GM19395 (cell line): Measurements from ENCODE around the gene CYP4F8.
"Not testable (repeated sequence)": the region's sequence is repeated elsewhere in the genome, so short reads cannot be mapped to it uniquely, and the experiment has no call there.

ENCODE experiments used
- ATAC-seq: cut with Tn5 transposase; IDR thresholded peaks from one replicate; pipeline ENCODE4 v1.9.1; 2021; ENCODE audit warnings: mild to moderate bottlenecking, moderate library complexity; ENCODE audit not compliant: unreplicated experiment

Gene CYP4F8

DNA sequence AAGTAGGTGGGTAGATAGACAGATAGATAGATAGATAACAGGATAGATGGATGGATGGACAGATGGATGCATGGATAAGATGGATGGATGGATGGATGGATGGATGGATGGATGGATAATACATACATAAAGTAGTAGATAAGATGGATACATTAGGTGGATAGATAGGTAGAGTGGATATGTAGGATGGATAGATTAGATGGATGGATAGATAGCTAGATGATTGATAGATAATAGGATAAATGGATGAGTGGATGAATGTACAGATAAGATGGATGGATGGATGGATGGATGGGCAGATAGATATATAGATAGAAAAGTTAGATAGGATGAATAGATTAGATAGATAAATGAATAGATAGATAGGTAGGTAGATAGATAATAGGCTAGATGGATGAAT lies 27.8 kb downstream of the CYP4F8 start:
- no peak for ATAC-seq

DNA sequence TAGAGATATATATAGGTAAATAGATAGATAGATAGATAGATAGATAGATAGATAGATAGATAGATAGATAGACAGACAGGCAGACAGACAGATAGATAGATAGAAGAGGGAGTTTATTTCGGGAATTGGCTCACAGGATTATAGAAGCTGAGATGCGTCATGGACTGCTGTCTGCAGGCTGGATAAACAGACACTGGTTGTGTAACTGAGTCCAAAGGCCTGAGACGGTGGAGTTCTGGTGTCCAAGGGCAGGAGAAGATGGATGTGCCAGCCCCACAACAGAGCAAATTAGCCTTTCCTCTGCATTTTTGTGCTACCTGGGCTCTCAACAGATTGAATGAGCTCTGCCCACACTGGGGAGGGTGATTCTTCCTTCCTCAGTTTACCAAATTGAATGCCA lies 28.4 kb downstream of the CYP4F8 start:
- no peak for ATAC-seq

DNA sequence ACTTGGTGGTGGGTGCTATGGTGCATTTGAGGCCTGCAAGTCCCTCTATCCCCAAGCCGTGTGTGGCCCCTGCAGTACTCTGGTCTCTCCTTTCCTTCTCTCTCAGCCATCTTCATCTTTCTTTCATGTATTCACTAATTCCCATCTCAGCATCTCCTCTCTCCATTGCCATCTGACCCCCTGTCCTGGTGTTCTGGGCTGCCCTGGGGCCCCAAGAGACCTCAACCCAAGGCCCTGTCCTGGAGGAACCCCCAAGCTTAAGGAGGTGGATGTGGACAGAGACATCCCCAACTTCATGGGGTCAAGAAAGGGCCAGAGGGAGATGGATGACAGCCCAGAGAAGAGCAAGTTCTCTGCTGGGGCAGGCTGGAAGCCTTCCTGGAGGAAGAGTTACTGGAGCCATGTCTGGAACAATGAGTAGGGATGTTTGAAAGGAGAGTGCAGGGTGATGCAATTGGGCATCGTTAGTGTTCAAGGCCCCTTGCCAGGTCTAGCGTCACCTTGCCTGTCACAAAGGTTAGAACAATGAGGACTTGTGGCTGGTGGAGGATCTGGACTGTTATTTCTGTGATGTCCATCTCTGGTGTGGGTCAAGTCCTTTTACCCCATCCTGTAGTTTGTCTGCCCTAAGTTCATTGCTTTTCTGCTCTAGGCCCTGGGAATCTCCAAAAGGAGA lies 29.2 kb downstream of the CYP4F8 start:
- ATAC-seq, result no peak

DNA sequence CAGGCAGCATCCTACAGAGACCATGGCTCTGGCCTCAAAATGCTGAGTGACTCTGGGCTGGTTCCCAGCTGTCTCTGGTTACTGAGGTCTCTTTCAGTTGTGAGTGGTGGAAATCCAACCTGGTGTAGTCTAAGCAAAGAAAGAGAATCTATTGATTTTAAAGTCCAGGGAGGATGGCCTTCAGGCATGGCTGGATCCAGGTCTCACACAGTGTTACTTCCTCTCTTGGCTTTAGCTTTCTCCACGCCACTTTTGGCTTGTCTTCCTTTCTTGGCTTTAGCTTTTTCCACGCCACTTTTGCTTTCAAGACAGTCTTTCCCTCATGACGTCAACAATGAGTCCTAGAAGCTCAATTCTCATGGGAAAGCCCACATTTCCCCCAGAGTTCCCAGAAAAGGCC lies 29.8 kb downstream of the CYP4F8 start:
- no peak for ATAC-seq

DNA sequence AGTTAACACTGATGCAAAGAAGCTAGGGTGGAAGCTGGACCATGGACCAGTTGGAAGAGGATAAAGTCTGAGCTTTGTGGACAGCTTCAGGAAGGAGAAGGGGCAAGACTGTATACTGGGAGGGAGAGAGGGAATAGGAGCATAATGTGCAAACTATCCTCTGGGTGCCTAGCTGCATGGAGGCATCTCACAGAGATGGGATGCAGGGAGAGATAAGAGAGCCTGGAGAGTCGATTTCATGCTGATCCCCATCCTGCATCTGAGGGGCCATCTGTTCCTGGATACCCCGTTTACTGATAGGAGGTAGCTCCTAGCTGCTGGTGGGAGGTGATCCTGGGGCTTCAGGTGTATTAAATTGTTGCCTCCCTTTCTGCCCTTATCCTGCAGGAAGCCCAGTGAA lies 34.5 kb downstream of the CYP4F8 start:
- ATAC-seq, result no peak

DNA sequence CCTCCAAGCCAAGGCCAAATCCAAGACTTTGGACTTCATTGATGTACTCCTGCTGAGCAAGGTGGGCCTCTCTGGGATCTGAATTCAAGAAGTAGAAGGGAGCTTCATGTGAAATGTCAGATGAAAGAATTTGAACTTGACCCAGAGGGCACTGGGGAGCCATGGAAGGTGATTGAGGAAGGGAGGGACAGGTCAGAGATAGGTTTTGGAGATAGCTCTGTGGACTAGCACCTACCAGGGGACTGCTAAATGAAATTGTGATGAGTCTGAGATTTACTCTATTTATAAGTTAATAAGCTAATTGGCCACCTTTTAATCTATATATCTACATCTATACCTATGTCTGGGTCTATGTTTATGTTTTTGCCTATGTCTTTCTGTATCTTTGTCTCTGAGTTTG lies 35.1 kb downstream of the CYP4F8 start:
- not testable (repeated sequence) for ATAC-seq

DNA sequence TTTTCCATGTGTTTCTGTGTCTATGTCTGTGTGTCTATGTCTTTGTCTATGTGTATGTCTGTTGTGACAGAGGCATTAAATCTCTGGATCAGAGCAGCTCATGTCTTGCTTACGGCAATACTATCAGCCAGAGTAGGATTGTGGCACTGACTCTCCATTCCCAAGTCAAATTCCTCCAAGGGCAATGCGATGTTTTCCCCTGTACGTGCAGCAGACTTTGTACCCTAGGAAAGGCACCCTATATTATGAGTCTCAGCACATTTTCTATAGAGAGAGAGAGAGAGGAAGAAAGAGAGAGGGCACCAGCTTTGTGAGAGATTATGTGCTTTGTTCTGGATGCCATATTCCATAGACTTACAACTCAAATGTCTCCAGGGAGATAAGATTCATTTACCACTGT lies 36.8 kb downstream of the CYP4F8 start:
- ATAC-seq, result no peak

DNA sequence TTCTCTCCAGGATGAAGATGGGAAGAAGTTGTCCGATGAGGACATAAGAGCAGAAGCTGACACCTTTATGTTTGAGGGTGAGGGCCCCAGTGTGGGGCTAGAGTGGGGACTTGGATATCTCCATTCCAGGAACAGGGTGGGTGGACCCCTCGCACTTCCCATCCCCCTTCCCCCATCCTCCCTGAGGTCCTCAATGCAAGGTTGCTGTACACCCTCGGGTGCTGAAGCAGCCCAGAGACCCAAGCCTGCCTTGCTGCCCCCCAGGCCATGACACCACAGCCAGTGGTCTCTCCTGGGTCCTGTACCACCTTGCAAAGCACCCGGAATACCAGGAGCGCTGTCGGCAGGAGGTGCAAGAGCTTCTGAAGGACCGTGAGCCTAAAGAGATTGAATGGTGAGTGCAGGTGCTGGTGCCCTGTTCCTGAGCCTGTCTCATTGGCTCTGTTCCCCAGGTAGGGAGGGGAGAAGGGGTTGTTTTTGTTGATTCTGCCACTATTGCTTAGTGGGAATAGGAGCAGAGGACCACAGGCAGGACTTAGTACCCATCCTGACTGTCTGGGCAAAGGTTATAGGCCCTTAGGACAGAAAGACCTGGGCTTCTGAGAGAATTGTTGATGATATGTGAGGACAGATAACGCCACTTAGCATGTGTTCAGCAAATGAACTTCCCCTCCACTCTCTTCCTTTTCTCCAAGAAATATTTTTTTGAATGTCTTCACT lies 37.7 kb downstream of the CYP4F8 start:
- ATAC-seq, result no peak

DNA sequence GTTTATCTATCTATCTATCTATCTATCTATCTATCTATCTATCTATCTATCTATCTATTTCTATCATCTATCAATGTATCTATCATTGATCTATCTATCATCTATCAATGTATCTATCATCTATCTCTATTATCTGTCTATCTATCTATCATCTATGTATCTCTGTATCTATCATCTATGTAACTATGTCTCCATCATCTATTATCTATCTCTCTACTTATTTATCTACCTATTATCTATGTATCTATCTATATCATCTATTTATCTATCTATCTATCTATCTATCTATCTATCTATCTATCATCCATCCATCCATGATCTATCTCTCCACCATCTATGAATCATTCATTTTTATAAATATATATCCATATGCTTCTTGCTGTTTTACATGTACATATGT lies 41.4 kb downstream of the CYP4F8 start:
- no peak for ATAC-seq

DNA sequence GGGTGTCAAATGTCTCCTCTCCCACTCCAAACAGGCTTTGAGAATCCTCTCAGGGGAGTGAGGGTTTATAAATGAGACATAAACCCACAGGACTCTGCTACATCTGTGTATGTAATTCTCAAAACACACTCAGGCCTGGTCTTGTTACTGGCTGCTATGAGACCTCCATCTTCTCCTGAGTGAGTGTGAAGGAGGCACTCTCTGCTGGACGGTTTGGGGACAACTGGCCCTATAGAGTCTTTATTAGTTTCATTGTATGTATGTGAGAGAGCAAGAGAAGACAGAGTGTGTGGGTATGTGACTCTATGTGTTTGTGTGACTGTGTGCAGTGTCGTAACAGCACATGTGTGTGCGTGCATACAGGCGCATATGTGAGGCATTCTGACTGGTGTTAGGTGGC lies 48.2 kb downstream of the CYP4F8 start:
- ATAC-seq, result no peak

DNA sequence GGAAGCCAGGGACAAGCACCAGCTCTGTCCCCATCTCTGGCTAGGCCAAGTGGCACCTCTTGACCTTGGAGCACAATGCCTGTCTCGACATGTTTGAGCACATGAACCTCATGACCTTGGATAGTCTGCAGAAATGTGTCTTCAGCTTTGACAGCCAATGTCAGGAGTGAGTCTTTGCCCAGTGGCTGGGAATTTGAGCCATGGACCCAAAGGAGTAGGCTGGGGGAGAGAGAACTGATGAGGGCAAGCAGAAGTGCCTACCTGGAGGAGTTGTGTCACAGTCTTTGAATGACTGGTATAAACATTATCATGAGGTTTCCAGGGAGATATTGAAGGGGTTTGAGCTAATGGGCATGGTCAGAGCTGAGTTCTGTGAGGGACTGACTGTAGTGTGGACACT lies 51.2 kb downstream of the CYP4F8 start:
- no peak for ATAC-seq

DNA sequence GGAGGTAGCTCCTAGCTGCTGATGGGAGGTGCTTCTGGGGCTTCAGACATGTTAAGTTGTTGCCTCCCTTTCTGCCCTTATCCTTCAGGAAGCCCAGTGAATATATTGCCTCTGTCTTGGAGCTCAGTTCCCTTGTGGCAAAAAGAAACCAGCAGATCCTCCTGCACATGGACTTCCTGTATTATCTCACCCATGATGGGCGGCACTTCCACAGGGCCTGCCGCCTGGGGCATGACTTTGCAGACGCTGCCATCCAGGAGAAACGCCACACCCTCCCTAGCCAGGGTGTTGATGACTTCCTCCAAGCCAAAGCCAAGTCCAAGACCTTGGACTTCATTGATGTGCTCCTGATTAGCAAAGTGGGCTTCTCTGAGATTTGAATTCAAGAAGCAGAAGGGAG lies 51.9 kb downstream of the CYP4F8 start:
- no peak for ATAC-seq

DNA sequence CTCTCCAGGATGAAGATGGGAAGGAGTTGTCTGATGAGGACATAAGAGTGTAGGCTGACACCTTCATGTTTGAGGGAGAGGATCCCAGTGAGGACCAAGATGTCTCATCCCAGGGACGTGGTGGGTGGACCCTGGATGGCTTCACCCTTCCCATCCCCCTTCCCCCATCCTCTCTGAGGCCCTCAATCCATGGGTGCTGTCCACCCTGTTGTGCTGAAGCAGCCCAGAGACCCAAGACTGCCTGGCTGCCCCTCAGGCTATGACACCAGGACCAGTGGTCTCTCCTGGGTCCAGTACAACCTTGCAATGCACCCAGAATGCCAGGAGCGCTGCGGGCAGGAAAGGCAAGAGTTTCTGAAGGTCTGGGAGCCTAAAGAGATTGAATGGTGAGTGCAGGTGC lies 54.4 kb downstream of the CYP4F8 start:
- no peak for ATAC-seq

DNA sequence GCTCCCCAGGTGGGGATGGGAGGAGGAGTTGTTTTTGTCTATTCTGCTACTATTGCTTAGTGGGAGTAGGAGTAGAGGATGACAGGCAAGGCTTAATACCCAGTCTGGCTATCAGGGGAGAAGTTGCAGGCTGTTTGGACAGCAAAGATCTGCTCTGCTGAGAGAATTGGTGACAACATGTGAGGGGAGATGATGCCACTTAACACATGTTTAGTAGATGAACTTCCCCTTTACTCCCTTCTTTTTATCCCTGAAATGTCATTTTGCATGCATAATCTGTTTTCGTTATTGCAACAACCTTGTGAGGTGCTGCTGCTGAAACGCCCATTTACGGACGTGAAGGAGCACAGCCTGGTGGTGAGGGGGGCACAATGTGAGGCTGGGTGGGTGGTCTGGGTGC lies 54.9 kb downstream of the CYP4F8 start:
- ATAC-seq, result no peak

DNA sequence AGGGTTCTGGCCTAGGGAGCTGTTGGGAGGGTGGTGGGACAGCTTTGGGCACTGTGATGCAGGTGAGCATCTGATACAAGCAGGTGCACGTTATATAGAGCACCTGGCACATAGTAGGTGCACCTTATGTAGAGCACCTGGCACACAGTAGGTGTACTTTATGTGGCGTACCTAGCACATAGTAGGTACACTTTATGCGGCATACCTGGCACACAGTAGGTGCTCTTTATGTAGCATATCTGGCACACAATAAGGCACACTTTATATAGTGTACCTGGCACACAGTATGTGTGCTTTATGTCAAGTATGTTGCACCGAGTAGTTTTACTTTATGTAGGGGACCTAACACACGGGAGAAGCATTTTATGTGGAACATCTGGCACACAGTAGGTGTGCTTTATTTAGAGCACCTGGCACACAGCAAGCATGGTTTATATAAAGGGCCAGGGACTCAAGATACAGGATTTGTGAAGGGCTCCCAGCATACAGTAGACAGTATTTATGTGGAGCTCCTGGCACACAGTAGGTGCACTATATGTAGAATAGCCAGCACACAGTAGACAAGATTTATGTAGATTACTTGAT lies 56.3 kb downstream of the CYP4F8 start:
- no peak for ATAC-seq

DNA sequence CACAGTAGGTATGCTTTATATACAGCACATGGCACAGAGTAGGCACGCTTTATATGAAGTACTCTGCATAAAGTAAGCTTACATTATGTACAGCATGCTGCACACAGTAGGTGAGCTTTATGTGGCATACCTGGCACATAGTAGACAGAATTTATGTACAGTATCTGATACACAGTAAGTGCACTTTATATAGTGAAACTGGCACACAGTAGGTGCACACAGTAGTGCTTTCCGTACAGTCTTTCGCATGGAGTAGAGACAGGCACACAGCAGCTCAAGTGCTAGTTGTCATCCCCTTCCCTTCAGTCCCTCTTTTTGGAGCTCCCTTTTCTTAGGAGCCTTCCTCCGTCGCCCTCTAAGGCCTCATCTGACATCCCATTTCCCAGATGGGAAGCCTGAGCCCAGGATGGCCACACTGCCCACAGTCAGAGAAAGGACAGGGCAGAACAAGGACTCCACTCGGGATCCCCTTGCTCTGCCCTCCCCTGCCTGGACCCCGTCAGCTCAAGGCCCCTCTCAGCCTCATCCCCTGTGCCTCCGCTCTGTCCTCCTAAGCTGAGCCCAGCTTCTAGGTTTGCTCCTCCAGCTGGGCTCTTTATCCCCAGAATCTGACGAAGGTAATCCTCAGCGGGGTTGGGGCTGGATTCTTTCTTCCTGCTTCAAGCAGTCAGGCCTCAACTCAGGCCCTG lies 57.0 kb downstream of the CYP4F8 start:
- ATAC-seq, result no peak

DNA sequence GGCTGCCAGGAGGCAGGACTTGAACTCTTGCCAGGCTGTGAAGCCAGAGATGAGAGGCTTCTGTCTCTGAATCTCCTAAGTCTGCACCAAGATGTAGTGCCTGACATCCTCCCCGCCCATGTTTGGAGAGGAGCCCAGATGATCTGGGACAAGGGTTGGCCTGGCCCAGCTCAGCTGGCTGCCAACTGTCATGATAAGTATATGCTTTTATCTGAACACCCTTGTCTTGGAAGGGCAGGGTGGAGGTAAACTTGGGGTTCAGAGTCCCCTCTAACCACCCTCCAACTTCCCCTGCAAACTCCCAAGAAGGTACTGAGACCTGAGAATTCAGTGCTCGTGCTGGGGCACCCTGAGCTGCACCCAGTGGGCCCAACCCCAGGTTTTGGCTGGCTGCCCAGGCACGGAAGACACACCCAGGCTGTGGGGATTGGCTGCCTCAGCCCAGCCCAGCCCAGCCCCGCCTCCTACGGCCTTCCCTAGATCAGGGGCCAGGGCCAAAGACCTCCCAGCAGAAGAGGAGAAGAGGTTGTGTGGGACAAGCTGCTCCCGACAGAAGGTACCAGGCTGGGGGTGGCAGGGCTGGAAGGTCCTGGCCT lies 57.7 kb downstream of the CYP4F8 start, which contains the start of gene CYP4F12:
TSS of gene CYP4F12 (plus strand) at position 508 of the 596 bp plus-strand sequence. CDS start 443 bp downstream, outside the sequence.
- ATAC-seq, result no peak

DNA sequence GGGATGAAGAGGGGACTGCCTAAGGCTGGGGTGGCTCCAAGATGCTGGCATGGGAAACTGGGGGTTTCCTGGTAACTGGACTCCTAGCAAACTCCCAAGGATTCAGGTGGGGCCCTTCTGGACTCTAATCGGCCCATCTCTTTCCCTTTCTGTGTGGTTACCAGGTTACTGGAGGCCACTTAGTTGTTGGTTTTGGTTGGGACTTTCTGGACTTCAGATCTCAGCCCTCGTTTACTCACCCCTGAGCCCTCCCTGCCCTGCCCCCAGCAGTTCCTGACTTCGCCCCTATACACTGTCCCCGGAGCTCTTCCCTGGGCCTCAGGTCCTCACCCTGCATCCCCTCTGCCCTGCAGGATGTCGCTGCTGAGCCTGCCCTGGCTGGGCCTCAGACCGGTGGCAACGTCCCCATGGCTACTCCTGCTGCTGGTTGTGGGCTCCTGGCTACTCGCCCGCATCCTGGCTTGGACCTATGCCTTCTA lies 58.2 kb downstream of the CYP4F8 start:
- ATAC-seq, result no peak

DNA sequence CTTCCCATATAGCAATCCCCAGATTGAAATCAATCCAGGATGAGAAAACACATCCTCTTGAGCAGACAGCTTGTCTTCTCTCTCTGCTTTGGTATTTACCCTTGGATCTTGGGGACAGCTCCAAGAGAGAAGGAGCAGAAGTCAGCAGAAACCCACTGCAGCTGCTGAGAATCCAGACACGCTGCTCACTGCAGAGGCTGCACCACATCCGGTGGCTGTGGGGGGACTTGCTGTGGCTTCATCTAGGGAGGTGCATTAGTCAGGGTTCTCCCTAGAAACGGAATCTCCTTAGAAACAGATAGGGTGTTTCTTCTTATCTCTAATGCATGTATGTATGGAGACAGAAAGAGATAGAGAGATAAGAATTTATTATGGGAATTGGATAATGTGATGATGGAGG lies 60.5 kb downstream of the CYP4F8 start:
- ATAC-seq, result no peak

DNA sequence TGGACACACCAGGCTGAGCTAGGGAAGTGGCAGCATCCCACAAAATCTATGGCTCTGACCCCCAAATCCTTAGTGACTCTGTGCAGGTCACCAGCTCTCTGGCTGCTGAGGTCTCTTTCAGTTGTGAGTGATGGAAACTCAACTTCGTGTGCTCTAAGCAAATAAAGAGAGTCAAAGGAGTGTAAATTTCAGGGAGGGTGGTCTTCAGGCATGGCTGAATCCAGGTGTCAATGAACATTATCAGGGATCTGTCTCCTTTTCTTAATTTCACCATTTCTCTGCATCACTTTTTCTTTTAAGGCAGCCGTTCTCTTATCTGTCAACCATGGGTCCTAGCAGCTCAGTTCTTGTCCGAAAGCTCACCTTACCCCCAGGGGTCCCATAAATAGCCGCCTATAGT lies 64.1 kb downstream of the CYP4F8 start:
- no peak for ATAC-seq

DNA sequence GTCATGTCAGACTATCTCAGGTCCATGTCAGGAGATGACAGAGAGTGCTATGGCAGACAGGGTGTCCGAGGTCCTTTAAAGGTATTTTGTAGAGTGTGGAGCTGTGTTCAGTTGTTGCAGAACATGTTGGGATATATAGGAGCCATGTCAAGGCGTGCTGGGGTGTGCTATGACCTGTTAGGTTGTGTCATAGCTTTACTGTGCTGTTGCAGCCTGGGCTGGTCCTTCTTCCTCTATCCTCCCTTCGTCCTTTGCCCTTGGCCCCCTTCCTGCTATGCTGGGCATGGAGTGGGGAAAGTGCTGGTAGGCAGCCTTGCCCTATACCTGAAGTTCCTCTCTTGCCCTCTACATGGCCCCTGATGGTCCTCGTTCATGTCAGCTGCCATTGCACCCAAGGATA lies 64.8 kb downstream of the CYP4F8 start:
- not testable (repeated sequence) for ATAC-seq
